Omental fat pad (tissue), 4 donors: Measurements from ENCODE around the gene KIRREL3. TPM values are rescaled to one million over a fixed set of nuclear protein-coding genes. Genes with fewer than 3 reads are reported as not detected.

ENCODE experiments used
- ATAC-seq: fragments of 150-250 bp; one replicate; pipeline ENCODE4 v1.9.1; 2016; ENCODE audit warnings: mild to moderate bottlenecking, moderate library complexity; ENCODE audit not compliant: low FRiP score
- DNase-seq: peaks from one replicate; pipeline ENCODE4 v3.0.0-alpha.2; 2019; ENCODE audit warnings: low spot score
- total RNA-seq, 4 donors: library from RNA; depleted of rRNA; stranded (reverse); fragments of >200 nt; gene quantifications; one replicate each; pipeline ENCODE4 v1.1.0, GENCODE V29; 2016
- TF ChIP-seq, protein P1 (sequence below), 3 donors: fragments of 450-650 bp; IDR thresholded peaks; one replicate each; pipeline ENCODE4 v1.5.1; 2016 to 2017; ENCODE audit warnings: antibody characterized with exemption in 3 of 3, mild to moderate bottlenecking in 3 of 3, moderate library complexity in 2 of 3

The KIRREL3 gene
- total RNA-seq, 4 donors from 2014 or later = 0.09 to 0.60 TPM; not detected in 2

DNA sequence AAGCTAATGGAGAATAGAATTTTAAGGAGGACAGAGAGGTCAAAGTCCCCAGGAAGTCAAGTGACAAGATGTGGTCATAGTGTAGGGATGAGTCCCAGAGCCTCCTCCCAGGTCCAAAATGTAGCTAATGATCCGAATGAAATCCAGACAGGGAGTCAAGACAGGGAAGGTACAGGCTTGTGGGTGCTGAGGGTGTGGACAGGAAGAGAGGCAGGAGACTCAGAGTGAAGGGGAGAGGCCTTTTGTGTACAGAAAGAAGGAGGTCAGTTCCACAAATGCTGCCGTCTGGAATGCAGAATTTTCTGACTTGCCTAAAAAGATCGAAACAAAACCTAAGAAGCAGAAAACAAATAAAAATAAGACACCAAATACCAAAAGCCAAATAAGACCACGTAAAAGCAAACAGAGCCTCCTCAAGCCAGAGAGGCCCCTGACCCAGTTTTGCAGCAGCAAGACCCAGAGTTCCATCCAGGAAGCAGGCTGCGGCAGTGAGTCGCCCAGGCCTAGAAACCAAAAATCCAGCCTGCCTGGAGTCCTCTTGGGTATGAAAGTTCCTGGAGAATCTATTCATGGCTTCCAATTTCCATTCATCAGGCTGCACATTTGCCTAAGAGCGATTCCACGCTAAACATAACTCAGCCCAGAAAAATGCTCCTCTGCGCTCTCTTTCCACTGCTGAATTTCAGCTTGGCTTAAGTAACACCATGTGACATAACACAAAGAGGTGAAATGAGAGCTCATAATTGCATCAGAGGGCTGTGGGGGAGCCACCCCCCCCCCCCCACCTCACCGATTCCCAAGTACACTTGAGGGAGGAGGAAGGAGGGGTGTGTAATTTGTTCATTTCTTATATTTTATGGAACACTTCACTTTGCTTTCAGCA, 71.2 kb downstream of the KIRREL3 start:
- ATAC-seq = no peak
- TF ChIP-seq, protein P1, sequence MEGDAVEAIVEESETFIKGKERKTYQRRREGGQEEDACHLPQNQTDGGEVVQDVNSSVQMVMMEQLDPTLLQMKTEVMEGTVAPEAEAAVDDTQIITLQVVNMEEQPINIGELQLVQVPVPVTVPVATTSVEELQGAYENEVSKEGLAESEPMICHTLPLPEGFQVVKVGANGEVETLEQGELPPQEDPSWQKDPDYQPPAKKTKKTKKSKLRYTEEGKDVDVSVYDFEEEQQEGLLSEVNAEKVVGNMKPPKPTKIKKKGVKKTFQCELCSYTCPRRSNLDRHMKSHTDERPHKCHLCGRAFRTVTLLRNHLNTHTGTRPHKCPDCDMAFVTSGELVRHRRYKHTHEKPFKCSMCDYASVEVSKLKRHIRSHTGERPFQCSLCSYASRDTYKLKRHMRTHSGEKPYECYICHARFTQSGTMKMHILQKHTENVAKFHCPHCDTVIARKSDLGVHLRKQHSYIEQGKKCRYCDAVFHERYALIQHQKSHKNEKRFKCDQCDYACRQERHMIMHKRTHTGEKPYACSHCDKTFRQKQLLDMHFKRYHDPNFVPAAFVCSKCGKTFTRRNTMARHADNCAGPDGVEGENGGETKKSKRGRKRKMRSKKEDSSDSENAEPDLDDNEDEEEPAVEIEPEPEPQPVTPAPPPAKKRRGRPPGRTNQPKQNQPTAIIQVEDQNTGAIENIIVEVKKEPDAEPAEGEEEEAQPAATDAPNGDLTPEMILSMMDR (IDR thresholded peaks at IDR 0.05) = no peak
- DNase-seq = no peak

DNA sequence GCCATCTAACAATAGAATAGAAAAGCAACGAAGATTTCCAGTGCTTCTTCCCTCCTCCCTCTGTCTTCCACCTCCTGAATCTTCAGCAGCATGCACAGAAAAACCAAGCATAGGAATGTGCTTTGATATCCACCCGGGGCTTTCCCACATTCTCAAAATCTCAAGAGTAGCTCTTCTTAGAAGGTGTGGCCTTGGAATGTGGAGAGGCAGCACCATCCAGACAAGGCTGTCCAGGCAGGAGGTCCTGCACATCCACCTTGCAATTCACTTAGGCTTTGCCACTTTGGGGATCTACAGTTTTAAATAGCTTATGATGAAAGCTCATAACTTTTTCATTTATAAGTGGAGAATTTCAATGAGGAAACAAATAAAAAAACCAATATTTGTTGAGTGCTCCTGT, 72.9 kb downstream of the KIRREL3 start:
- no peak for ATAC-seq

GRCh38 chr11:126926376-126926791, 74.2 kb downstream of the KIRREL3 start:
- no peak for ATAC-seq
- TF ChIP-seq, protein P1 (IDR thresholded peaks at IDR 0.05) = no peak
- DNase-seq = no peak

More for the DNA sequence above, 72.9 kb downstream of the KIRREL3 start:
- TF ChIP-seq, protein P1 (IDR thresholded peaks at IDR 0.05) = no peak
- DNase-seq = no peak

DNA sequence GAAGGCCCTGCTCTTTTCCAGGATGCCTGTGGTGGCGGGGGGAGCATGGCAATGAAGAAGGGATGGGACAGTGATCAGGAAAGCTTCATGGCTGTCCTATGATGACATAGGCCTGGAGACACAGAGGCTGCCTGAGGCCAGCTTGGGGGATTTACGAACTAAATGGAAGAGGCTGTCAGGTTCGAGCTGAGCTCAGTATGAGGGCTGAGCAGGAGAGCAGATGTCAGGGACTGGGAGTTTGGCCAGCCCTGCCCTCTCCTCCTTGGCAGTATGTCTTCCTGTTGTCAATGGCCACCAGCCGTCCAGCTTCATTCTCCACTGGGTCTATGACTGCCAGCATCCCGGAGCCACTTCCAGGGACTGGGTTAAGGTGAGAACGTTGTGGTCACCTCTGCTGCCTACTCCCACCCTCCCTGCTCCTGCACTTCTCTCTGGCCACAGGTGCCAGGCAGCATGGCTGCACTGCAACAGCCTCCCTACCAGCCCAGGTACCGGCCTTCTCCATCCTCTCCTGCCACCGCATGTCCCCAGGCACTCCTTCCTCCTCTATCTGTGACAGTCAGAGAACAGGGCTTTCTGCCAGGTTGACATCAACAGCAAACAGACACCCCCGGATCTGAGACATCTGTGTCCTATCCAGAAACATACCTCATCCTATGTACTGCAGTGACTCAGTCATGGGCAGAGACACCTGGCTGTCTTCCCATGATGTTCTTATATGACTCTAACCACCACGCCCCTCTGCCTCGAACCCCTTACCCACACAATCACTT, 75.1 kb downstream of the KIRREL3 start:
- TF ChIP-seq, protein P1 (IDR thresholded peaks at IDR 0.05) = no peak
- no peak for ATAC-seq
- no peak for DNase-seq

GRCh38 chr11:126924376-126925040, 76.1 kb downstream of the KIRREL3 start:
- TF ChIP-seq, protein P1 (IDR thresholded peaks at IDR 0.05) = no peak
- ATAC-seq (no peak), DNase-seq (no peak)

DNA sequence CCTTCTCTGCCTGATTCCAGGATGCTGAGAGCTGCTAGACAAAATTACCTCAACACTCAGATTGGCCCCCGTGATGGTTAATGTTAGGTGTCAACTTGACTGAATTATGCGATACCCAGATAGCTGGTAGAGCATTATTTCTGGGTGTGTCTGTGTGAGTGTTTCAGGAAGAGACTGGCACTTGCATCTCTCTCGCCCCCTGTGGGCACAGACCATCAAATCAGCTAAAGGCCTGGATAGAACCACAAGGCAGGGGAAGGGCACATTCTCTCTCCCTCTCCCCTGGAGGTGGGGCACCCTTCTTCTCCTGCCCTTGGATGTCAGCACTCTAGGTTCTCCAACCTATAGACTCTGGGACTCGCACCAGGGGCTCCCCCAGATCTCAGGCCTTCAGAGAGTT, 79.7 kb downstream of the KIRREL3 start:
- TF ChIP-seq, protein P1 (IDR thresholded peaks at IDR 0.05) = no peak
- ATAC-seq (no peak), DNase-seq (no peak)
